AG04449 (cell line): Measurements from ENCODE around the gene F10.

ENCODE experiments used
- CTCF ChIA-PET: fragments of 350-600 bp; formaldehyde crosslinking; extraction: SDS; loops from one replicate; lab custom pipeline; 2021; ENCODE audit warnings: antibody characterized with exemption; lab: Yijun Ruan, JAX
- POLR2A ChIA-PET: fragments of 400-600, 350-600 bp; formaldehyde crosslinking; extraction: SDS; loops from one replicate; lab custom pipeline; 2020; ENCODE audit warnings: antibody characterized with exemption, inconsistent platforms; lab: Yijun Ruan, JAX
- DNase-seq: peaks from one replicate; pipeline ENCODE4 v3.0.0-alpha.2; 2010; ENCODE audit warnings: low read depth, low spot score
- H3K4me3 ChIP-seq: 2 replicates; pipeline ENCODE4 v1.5.1; 2011; ENCODE audit warnings: low read depth, mild to moderate bottlenecking, control low read depth, low read length
- TF ChIP-seq, protein P1 (sequence below): IDR thresholded peaks from one replicate; pipeline ENCODE4 v1.5.1; 2011; ENCODE audit warnings: mild to moderate bottlenecking, moderate library complexity, low read length, control low read depth, inconsistent platforms; ENCODE audit not compliant: insufficient read depth; ENCODE audit errors: missing control alignments

F10 gene

DNA sequence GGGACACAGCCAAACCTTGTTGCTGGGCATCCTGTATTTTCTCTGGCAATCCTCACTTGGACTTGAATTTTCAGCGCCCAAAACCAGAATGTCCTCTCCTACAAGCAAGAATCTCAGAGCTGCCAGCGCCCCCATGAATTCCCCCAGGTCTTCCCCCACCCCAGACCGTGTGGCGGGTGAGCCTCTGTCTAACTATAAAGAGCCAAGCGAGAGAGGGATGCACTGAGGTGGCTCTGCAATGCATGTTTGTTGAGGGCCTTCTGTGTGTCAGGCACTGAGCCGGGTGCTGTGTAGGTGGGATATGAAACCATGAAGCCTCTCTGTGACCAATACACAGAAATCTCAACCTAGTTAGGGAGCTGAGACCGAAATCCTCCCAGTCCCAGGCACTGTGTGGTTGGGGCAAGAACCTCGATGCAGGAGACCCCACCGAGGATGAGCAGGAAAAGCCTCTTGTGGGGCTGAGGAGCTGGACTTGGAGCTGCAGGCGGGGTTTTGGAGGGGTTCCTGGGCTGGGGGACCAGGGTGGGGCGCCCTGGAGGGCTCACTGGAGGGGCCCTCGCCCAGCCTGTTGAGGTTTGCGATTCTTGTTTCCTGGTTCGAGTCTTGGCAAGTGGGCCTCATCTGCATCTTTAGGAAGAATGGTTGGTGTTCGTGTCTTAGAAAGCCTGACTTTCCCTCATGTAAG lies 23.5 kb downstream of the F10 start:
- no peak overlapping the region for H3K4me3 ChIP-seq
- ChIA-PET POLR2A (no interaction called here), CTCF (no interaction called here)
- no peak for DNase-seq
- TF ChIP-seq, protein P1, sequence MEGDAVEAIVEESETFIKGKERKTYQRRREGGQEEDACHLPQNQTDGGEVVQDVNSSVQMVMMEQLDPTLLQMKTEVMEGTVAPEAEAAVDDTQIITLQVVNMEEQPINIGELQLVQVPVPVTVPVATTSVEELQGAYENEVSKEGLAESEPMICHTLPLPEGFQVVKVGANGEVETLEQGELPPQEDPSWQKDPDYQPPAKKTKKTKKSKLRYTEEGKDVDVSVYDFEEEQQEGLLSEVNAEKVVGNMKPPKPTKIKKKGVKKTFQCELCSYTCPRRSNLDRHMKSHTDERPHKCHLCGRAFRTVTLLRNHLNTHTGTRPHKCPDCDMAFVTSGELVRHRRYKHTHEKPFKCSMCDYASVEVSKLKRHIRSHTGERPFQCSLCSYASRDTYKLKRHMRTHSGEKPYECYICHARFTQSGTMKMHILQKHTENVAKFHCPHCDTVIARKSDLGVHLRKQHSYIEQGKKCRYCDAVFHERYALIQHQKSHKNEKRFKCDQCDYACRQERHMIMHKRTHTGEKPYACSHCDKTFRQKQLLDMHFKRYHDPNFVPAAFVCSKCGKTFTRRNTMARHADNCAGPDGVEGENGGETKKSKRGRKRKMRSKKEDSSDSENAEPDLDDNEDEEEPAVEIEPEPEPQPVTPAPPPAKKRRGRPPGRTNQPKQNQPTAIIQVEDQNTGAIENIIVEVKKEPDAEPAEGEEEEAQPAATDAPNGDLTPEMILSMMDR, result no peak

DNA sequence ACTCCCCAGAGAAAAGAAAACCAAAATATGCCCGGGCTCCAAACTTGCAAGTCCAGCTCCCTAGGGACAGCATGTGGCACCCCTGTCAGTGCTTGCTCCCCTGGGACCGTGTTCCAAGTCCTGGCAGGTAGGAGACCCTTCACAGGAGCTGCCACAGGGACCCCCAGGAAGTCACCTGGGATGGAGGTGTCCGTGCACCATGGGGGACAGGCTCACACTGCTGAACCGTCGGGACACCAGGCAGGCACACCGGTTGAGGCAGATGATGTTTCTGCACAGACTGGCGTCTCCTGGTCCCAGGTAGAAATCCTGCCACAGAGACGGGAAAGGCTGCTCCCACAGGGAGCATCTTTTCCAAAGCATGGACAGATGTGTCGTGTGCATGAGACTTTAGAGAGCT lies 24.2 kb downstream of the F10 start:
- TF ChIP-seq, protein P1, result no peak
- no peak for DNase-seq
- H3K4me3 ChIP-seq, result no peak overlapping the region
- POLR2A ChIA-PET, result no interaction called here
- CTCF ChIA-PET, result interaction anchor here (1.2 kb wide), 1 partner anchor 16 kb away, joined by 4 read pairs; no protein-coding TSS in a partner anchor

DNA sequence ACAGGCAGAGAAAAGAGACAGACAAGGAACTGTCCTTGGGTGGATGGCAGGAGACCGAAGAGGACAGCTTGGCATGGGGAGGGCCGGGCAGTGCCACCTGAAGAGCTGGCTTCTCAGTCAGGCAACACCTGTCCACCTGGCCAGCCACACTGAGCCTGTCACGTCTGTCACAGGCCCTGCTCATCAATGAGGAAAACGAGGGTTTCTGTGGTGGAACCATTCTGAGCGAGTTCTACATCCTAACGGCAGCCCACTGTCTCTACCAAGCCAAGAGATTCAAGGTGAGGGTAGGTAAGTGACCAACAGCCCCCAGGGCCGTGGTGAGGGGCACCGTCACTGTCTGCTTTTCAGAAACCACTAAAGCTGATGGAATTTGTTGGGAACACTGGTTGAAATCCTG lies 24.6 kb downstream of the F10 start:
- ChIA-PET CTCF (interaction anchor here (1.2 kb wide), 1 partner anchor 17 kb away, joined by 4 read pairs; no protein-coding TSS in a partner anchor), POLR2A (no interaction called here)
- DNase-seq, result no peak
- no peak overlapping the region for H3K4me3 ChIP-seq
- TF ChIP-seq, protein P1, result no peak

DNA sequence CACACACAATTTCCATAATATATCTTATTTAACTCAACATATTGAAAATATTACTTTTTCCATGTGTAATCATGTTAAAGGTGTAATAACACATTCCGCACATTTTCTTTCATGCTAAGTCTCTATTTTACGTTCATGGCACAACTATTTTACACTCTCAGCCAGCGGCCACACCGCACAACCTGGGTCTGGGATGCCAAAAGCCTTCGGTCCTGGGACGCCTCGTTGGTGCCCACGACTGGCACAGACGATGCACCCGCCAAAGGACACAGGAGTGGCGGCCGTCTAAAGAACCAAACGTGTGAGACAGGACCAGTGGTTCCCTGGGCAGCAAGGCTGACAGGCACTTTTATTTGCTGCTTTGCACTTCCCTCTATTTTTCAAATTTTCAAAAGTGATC lies 25.8 kb downstream of the F10 start:
- TF ChIP-seq, protein P1, result no peak
- DNase-seq, result no peak
- no peak overlapping the region for H3K4me3 ChIP-seq
- POLR2A ChIA-PET, result no interaction called here
- CTCF ChIA-PET, result no interaction called here

DNA sequence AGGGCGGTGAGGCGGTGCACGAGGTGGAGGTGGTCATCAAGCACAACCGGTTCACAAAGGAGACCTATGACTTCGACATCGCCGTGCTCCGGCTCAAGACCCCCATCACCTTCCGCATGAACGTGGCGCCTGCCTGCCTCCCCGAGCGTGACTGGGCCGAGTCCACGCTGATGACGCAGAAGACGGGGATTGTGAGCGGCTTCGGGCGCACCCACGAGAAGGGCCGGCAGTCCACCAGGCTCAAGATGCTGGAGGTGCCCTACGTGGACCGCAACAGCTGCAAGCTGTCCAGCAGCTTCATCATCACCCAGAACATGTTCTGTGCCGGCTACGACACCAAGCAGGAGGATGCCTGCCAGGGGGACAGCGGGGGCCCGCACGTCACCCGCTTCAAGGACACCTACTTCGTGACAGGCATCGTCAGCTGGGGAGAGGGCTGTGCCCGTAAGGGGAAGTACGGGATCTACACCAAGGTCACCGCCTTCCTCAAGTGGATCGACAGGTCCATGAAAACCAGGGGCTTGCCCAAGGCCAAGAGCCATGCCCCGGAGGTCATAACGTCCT lies 26.4 kb downstream of the F10 start:
- TF ChIP-seq, protein P1, result no peak
- POLR2A ChIA-PET, result no interaction called here
- no peak overlapping the region for H3K4me3 ChIP-seq
- CTCF ChIA-PET, result no interaction called here
- no peak for DNase-seq

DNA sequence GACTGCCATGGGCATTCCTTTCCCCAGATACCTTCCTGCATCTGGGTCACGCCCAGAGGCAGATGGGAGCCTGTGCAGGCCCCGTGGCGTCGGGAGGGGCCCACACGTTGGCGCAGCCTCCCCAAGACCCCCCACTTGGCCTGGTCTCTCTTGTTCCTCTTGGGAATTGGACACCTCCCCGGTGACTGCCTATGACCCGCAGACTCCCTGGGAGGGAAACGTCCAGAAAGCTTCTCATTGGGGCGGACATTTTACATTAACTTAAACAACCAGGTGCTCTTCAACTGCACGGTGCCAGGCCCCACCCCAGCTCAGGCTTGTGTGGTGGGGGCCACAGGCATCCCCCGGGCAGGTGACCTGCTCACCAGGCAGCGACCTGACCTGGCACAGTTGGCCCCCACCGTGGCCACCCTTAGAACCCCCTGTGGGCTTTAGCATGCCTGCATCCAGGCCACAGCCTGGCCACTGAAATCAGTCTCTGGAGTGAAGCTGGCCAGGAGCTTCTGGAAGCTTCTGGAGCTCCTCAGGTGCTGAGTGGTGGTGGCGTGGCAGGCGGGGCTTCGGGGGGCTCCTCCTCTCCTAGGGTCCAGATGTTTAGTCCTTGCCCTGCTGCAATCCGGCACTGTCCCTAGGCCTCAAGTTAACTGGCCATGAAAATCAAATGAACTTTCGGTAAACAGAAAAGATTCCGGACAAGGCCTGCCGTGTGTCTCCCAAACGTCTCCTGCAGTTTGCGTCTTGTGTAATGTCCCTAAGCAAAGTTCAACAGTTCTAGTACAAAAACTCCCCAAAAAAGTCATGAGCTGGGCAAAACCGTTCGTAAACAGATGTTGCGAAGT lies 27.3 kb downstream of the F10 start:
- no peak overlapping the region for H3K4me3 ChIP-seq
- no peak for DNase-seq
- CTCF ChIA-PET, result no interaction called here
- POLR2A ChIA-PET, result no interaction called here
- TF ChIP-seq, protein P1, result no peak
